Placental pericyte (primary cell): ENCODE results near the gene SNX25. TPM values are rescaled to one million over a fixed set of nuclear protein-coding genes. Genes with fewer than 3 reads are reported as not detected.

ENCODE experiments used
- total RNA-seq: library from RNA; depleted of rRNA; stranded (reverse); fragments of >200 nt; gene quantifications from 2 replicates; pipeline ENCODE4 v1.2.3, GENCODE V29; 2012

SNX25 gene
- 28.6 and 33.3 TPM in 2 replicates for total RNA-seq

GRCh38 chr4:185209031-185209851 lies at the start of gene SNX25:
Gene SNX25 (plus strand): TSS chr4:185209598. CDS start chr4:185209827, 229 bp downstream.

GRCh38 chr4:185203486-185204237 lies 5.7 kb upstream of the SNX25 start, which contains the start of gene CFAP97:
Gene CFAP97 (minus strand): TSS chr4:185204000. CDS start chr4:185191196, 12,804 bp downstream.

GRCh38 chr4:185395238-185395955 lies 186.0 kb downstream of the SNX25 start, which contains the start of gene LRP2BP:
Gene LRP2BP (minus strand): TSS chr4:185395924. CDS start chr4:185378186, 17,738 bp downstream.

DNA sequence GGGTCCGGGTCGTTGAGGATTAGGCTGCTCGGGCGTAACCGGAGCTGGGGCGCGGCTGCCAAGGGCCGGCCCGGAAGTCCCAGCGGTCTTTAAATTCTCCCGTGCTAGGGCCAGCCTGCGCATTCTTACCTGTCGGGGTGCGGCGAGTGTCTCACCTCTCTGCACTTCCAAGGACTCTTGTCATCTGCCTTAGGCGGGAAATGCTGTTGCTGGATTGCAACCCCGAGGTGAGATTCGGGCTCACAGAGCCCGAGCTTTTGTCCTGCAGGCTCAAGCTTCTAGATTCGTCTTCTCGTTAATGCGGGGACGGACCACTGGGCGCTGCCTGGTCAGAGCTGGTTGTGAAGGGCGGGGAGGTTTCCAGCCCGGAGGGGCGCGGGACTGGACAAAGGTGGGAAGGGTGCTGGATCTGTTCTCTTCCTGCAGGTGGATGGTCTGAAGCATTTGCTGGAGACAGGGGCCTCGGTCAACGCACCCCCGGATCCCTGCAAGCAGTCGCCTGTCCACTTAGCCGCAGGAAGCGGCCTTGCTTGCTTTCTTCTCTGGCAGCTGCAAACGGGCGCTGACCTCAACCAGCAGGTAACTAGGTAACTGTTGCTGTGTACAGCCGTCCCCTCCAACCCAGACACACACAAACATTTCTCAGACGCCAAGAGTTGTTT lies 187.5 kb downstream of the SNX25 start, which contains the start of gene ANKRD37:
ANKRD37 (plus strand) TSS at position 118 of the 662 bp plus-strand sequence; CDS start at position 201, 83 bp downstream.

Other genes starting within 250 kb of the SNX25 start
- gene HELT, start 191.1 kb upstream of the SNX25 start, total RNA-seq, result not detected in 2 replicates
- gene SLC25A4, start 66.3 kb upstream of the SNX25 start, total RNA-seq, result 7.7 and 13.3 TPM in 2 replicates
- 43.1 and 46.5 TPM in 2 replicates for gene CFAP97, start 5.6 kb upstream of the SNX25 start, total RNA-seq
- 0.22 and 0.43 TPM in 2 replicates for gene LRP2BP, start 186.3 kb downstream of the SNX25 start, total RNA-seq
- gene ANKRD37, start 187.2 kb downstream of the SNX25 start, total RNA-seq, result 3.7 and 6.4 TPM in 2 replicates
- 34.6 and 38.7 TPM in 2 replicates for gene UFSP2, start 216.4 kb downstream of the SNX25 start, total RNA-seq